Measurements from ENCODE around the gene SLC25A27.

The SLC25A27 gene

DNA sequence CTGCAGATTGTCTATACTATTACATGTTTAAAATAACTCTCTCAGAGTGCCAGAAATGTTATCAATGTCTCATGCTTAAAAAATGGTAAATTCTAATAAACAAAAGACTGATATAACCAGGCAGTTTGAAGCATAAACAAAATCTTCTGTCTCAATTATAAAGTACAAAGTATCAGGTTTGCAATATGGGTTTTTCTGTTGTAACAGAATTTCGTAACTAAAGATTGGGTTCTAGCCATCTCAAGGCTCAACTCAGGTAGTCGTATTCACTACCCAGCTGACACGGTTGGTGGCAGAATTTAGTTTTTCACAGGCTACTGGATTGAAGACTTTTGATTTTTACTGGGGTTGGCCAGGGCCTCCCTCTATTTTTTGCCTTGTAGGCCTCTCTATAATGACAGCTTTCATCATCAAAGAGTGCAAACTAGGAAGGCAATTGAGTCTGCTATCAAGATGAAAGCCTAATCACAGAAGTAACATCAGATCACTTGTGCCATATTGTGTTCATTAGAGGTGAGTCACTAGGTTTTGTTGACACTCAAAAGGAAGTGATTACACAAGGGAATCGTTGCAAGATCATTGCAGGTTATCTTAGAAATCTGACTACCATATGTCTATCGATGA is 3.8 kb upstream of the SLC25A27 start:
- DNase-seq (ENCODE audit: insufficient read length, low spot score) (no peak), FAIRE-seq (no peak)

DNA sequence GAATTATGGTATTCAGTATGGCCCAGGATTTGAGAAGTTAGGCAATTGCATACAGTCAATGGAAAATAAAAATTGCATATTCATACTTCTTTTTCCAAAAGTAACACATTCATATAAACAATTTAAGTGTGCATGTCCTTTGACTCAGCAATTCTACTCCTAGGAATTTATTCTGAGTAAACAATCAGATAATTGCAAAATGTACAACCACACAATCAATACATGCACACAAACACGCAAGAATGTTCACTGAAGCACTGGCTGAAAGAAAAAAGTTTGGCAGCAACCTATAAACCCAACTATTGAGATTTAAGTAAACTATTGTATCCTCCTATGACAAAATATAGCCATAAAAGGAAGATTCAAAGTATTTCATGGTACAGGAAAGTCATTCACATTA is 1.8 kb upstream of the SLC25A27 start:
- DNase-seq (ENCODE audit: insufficient read length, low spot score), result no peak
- no peak for FAIRE-seq

DNA sequence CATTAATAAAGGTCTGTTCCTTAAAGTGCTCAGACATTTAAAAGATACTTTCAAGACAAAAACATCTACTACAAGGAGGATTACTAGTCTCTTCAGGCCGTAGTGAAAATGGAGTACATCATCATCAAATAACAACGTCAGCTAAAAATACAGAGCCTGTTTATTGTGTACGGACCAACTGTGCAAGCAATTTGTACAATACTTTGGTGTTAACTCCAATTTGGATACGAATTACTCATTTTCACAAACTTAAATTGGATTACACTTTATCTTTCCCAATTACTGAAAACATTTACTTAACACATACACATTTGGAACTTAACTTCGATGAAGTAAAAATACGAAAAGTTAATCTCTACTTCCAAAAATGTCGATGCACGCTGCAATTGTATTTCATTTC is 959 bp upstream of the SLC25A27 start:
- FAIRE-seq (no peak), DNase-seq (ENCODE audit: insufficient read length, low spot score) (no peak)

- no peak for DNase-seq (ENCODE audit: insufficient read length, low spot score)
- FAIRE-seq, result no peak
These were observed 558 bp upstream of the SLC25A27 start for GRCh38 chr6:46652232-46652602.

DNA sequence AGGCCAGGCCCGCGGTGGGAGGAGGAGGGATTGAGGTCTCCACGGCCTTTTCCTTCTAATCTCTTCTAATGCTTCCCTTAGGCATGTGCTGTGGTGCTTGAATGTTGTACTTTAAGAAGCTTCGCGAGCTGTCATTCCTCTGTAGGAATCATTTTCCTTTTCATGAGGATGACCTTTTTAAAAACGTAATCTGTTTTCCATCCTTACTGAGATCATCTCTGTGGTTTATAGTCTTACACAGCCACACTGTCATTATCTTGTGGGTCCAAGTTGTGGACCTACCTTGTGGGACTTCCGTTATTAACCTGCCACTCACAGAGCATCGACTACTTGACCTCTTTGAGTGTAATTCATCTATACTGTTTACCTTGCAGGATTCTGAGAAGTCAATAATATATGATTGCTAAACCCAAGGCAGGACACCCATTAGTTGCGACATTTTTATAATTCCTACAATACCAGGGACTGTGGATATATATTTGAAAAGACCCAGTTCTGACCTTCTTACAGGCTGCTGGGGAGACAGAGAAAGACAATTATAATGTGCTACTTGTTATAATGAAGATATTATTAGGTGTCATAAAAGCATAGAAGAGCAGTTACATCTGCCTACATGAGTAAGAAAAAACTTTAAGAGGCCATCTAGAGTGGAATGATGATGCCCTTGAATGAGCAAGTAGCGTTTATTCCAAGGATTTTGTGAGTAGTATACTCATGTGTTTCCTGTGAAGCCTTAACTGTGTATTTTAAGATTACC is 842 bp downstream of the SLC25A27 start:
- DNase-seq (ENCODE audit: insufficient read length, low spot score) (no peak), FAIRE-seq (peak; percentile 51)

GRCh38 chr6:46655803-46656202 is 3.0 kb downstream of the SLC25A27 start:
- FAIRE-seq (no peak), DNase-seq (ENCODE audit: insufficient read length, low spot score) (no peak)

DNA sequence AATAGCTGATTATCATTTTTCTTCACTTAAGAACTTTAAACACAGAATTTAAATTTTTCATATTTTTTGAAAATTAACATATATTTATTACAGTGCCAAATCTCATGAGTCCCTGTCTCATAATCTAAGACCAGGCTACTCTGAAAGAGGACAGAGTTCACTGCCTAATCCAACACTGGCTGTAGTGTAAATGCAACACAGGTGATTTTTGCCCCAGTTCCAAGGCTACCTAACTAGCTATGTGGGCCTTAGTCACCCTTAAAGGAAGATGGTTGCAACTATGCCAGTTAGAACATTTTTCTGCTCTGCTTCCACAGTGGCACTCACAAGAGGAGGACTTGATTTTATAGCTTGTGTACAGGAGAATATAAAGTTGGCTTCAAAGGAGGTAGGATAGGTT is 4.9 kb downstream of the SLC25A27 start:
- FAIRE-seq (no peak), DNase-seq (ENCODE audit: insufficient read length, low spot score) (no peak)

DNA sequence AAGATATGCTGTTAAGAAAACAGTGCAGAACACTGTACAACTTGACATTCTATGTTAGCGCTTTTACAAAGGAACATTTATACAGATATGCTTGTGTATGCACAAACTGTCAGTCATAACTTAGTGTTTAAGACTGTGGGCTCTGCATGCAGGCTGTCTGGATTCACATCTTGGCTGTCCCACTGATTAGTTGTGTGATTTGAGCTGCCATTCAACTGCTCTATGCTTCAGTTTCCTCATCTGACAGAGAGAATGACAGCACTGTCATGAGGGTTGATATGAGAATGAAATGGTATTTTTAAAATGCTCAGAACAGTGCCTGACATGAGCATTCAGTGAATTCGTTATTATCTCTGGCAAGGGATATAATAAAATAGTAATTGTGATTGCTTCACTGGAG is 8.7 kb downstream of the SLC25A27 start:
- DNase-seq (ENCODE audit: insufficient read length, low spot score), result no peak
- no peak for FAIRE-seq

- FAIRE-seq, result no peak
- no peak for DNase-seq (ENCODE audit: insufficient read length, low spot score)
These were observed 14.6 kb downstream of the SLC25A27 start for GRCh38 chr6:46667377-46667776.

GRCh38 chr6:46674410-46674809 is 21.6 kb downstream of the SLC25A27 start:
- no peak for FAIRE-seq
- no peak for DNase-seq (ENCODE audit: insufficient read length, low spot score)

DNA sequence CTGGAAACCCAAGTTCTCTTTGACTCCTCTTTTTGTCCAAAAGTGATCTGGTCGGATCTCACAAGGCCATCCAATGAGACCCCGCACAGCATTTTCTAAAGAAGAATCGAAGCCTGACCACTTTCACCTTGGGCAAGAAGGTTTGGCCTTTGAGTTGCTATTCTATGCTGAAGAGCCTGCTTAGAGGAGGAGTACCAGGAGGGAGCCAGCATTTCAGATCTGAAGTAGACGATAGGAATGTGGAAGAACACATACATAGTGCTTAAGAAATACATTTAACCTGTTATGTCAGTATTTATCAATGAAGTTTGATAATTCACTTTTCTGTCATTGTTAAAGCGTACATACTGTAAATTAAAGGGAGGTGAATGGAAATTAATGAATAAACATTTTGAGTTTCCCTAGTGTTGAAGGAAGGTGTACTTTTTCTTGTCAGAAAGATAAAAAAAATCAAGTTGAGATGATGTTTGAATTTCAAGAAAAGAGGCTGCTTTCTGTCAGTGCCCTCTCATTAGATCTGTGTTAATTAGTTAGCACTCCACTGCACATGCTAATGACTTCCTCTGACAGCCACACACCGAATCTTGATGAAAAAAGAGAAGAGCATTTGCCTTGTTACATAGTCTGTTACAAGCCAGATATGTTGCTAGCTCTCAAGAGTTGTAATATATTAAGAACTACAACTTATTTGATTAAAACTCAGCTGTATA is 24.0 kb downstream of the SLC25A27 start:
- FAIRE-seq (no peak), DNase-seq (ENCODE audit: insufficient read length, low spot score) (no peak)

GRCh38 chr6:46677314-46677654 is 24.5 kb downstream of the SLC25A27 start:
- DNase-seq (ENCODE audit: insufficient read length, low spot score) (no peak), FAIRE-seq (no peak)

DNA sequence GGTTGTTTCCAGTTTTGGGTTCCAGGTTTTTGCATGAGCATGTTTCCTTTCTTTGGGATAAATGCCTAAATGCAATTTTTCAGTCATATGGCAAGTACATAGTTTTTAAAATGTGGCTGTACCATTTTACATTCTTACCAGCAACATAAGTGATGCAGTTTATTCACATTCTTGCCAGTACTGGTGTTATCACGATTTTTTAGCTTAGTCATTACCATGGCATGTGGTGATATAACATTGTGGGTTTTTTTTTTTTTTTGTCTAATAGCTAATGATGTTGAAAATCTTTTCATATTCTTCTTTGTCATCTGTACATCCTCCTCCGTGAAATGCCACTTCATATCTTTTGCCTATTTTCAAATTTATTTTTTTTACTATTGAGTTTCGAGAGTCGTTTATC is 32.0 kb downstream of the SLC25A27 start:
- peak; percentile 9 for DNase-seq (ENCODE audit: insufficient read length, low spot score)
- no peak for FAIRE-seq

DNA sequence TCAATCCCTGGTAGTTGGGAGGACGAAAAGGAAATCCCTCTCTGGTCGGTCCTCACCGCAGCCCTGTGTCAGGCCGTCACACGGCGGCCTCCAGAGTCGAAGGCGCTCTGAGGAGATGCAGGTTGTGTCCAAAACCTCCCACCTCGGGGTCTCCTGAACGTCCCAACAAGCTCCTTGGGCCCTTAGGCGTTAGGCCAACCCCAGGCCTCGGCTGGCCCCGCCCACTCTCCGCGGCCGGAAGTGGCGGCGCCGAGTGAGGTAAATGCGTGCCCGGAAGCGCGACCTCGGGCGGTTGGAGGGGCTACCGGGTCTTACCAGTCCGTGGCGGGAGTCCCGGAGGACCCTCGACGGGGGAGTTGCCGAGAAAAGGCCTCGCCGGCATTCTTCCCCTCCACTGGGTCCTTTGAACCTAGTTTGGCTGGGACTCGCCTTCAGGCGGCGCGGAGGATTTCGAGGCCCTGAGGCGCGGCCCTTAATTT is 34.9 kb downstream of the SLC25A27 start, which contains the start of gene TDRD6:
Gene TDRD6, plus strand, starts transcription at position 267 of the 479 bp plus-strand sequence. CDS start 244 bp downstream, outside the sequence.
- DNase-seq (ENCODE audit: insufficient read length, low spot score) (no peak), FAIRE-seq (no peak)

DNA sequence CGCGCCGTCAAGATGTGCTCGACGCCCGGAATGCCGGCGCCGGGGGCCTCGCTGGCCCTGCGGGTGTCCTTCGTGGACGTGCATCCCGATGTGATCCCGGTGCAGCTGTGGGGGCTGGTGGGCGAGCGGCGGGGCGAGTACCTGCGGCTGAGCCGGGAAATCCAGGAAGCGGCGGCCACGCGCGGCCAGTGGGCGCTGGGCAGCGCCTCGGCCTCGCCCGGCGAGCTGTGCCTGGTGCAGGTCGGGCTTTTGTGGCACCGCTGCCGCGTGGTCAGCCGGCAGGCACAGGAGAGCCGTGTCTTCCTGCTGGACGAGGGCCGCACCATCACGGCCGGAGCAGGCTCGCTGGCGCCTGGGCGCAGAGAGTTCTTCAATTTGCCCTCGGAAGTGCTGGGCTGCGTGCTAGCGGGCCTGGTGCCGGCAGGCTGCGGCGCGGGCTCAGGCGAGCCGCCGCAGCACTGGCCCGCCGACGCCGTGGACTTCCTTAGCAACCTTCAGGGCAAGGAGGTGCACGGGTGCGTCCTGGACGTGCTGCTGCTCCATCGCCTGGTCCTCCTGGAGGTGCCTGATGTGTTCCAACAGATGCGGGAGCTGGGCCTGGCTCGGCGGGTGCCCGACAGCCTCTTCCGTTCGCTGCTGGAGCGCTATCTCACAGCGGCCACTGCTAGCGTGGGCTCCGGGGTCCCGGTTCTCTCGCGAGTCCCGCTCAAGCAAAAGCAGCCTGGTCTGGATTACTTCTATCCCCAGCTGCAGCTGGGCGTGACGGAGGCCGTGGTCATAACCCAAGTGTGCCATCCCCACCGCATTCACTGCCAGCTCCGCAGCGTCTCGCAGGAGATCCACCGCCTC is 35.6 kb downstream of the SLC25A27 start:
- FAIRE-seq, result no peak
- no peak for DNase-seq (ENCODE audit: insufficient read length, low spot score)

DNA sequence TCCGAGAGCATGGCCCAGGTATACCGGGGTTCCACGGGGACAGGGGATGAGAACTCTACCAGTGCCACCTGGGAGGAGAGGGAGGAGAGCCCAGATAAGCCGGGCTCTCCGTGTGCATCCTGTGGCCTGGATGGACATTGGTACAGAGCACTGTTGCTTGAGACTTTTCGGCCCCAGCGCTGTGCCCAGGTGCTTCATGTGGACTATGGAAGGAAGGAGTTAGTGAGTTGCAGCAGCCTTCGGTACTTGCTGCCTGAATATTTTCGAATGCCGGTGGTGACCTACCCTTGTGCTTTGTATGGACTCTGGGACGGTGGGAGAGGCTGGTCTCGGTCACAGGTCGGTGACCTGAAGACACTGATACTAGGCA is 36.2 kb downstream of the SLC25A27 start:
- DNase-seq (ENCODE audit: insufficient read length, low spot score), result no peak
- FAIRE-seq, result no peak

DNA sequence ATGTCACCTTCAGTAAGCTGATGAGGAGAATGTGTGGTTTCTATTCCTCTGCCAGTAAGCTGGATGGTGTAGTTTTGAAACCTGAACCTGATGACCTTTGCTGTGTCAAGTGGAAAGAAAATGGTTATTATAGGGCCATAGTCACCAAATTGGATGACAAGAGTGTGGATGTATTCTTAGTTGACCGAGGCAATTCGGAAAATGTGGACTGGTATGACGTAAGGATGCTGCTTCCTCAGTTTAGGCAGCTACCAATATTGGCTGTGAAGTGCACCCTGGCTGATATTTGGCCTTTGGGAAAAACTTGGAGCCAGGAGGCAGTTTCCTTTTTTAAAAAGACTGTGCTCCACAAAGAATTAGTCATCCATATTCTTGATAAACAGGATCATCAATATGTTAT is 36.9 kb downstream of the SLC25A27 start:
- FAIRE-seq (no peak), DNase-seq (ENCODE audit: insufficient read length, low spot score) (no peak)

- FAIRE-seq (no peak), DNase-seq (ENCODE audit: insufficient read length, low spot score) (no peak)
These were observed 37.5 kb downstream of the SLC25A27 start for GRCh38 chr6:46690141-46690755.

DNA sequence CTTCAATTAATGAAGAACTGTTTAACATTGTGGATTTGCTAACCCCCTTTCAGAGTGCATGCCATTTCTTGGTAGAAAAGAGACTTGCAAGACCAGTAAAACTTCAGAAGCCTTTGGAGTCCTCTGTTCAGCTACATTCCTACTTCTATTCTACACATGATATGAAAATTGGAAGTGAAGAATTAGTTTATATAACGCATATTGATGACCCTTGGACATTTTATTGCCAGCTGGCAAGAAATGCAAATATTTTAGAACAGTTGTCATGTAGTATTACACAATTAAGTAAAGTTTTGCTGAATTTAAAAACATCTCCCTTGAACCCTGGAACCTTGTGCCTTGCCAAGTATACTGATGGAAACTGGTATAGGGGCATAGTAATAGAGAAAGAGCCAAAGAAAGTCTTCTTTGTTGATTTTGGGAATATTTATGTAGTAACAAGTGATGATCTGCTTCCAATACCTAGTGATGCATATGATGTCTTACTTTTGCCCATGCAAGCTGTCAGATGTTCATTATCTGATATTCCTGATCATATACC is 38.2 kb downstream of the SLC25A27 start:
- DNase-seq (ENCODE audit: insufficient read length, low spot score) (no peak), FAIRE-seq (no peak)

GRCh38 chr6:46699970-46700369 is 47.2 kb downstream of the SLC25A27 start:
- FAIRE-seq (no peak), DNase-seq (ENCODE audit: insufficient read length, low spot score) (no peak)
